Activated CD4-positive, alpha-beta T cell treated with anti-CD3 and anti-CD28 coated beads for 36 hours (primary cell): Measurements from ENCODE around the gene CSNK1G2. TPM values are rescaled to one million over a fixed set of nuclear protein-coding genes. Genes with fewer than 3 reads are reported as not detected.

ENCODE experiments used
- ATAC-seq: fragments of 200-7000 bp; cut with Tn5 transposase; one replicate; pipeline ENCODE4 v1.10.0; 2021; ENCODE audit warnings: mild to moderate bottlenecking, moderate library complexity
- CTCF ChIA-PET: fragments of 350-600 bp; sonication (Branson Sonifier 250); formaldehyde crosslinking; loops from one replicate; lab custom pipeline; 2021; ENCODE audit warnings: antibody characterized with exemption; lab: Charles Lee
- POLR2A ChIA-PET: fragments of 350-600 bp; sonication (Branson Sonifier 250); formaldehyde crosslinking; loops from one replicate; lab custom pipeline; 2021; ENCODE audit warnings: antibody characterized with exemption, inconsistent platforms; lab: Charles Lee
- DNase-seq: peaks from one replicate; pipeline ENCODE4 v3.0.0-alpha.2; 2020
- H3K27ac Mint-ChIP-seq: one replicate; pipeline ENCODE4 v1.8.0; 2021; ENCODE audit warnings: mixed read lengths
- H3K27me3 Mint-ChIP-seq: one replicate; pipeline ENCODE4 v1.8.0; 2021; ENCODE audit warnings: mixed read lengths
- H3K36me3 Mint-ChIP-seq: one replicate; pipeline ENCODE4 v1.8.0; 2021; ENCODE audit warnings: low read depth, mixed read lengths
- H3K4me1 Mint-ChIP-seq: one replicate; pipeline ENCODE4 v1.8.0; 2021; ENCODE audit warnings: mixed read lengths
- H3K4me3 Mint-ChIP-seq: one replicate; pipeline ENCODE4 v1.8.0; 2021; ENCODE audit warnings: mild to moderate bottlenecking, moderate library complexity, mixed read lengths
- H3K9me3 Mint-ChIP-seq: one replicate; pipeline ENCODE4 v1.8.0; 2021; ENCODE audit warnings: low read depth, mixed read lengths
- intact Hi-C, 2 experiments: fragments of 100-400 bp; cut with DNase I in 1 of 2; cut with micrococcal nuclease in 1 of 2; formaldehyde crosslinking; loops; one replicate each; pipeline versions ENCODE4 v1.14.2 to v1.15.1; 2022 to 2024; cut with DNase I, micrococcal nuclease
- total RNA-seq, 2 experiments: library from RNA; stranded (reverse); gene quantifications; one replicate each; pipeline ENCODE4 v1.2.3, GENCODE V29; 2021

CSNK1G2 gene
- total RNA-seq, 2 experiments from 2014 or later, result 56.0 to 78.1 TPM

GRCh38 chr19:1970003-1970805 is 29.2 kb downstream of the CSNK1G2 start:
- ATAC-seq (no peak), DNase-seq (no peak)
- Mint-ChIP-seq H3K4me3 (no peak overlapping the region), H3K36me3 (peaks cover 6% of the 10 kb centered on the region), H3K4me1 (peaks cover 16% of the 10 kb centered on the region), H3K27me3 (no peaks in the 10 kb centered on the region), H3K27ac (no peak overlapping the region), H3K9me3 (no peaks in the 10 kb centered on the region)
- POLR2A ChIA-PET, result interaction anchor here (0.5 to 0.6 kb wide), 2 partner anchors 22 to 425 kb away, joined by 3 read pairs; no protein-coding TSS in a partner anchor
- CTCF ChIA-PET, result no interaction called here
- intact Hi-C loops, result no loop called here

- no peaks in the 10 kb centered on the region for H3K27me3 Mint-ChIP-seq
- no peak overlapping the region for H3K27ac Mint-ChIP-seq
- no peaks in the 10 kb centered on the region for H3K9me3 Mint-ChIP-seq
- intact Hi-C loops, result no loop called here
- ChIA-PET CTCF (no interaction called here), POLR2A (interaction anchor here (0.6 kb wide), 2 partner anchors 38 to 425 kb away, joined by 3 read pairs; no protein-coding TSS in a partner anchor)
- H3K4me3 Mint-ChIP-seq, result no peak overlapping the region
- H3K4me1 Mint-ChIP-seq, result peaks cover 14% of the 10 kb centered on the region
- ATAC-seq (no peak), DNase-seq (no peak)
- peaks cover 10% of the 10 kb centered on the region for H3K36me3 Mint-ChIP-seq
These were observed 30.0 kb downstream of the CSNK1G2 start for GRCh38 chr19:1970806-1971502.

GRCh38 chr19:1974381-1975161 is 33.6 kb downstream of the CSNK1G2 start:
- Mint-ChIP-seq H3K36me3 (peaks cover 7% of the 10 kb centered on the region), H3K27me3 (no peaks in the 10 kb centered on the region), H3K9me3 (no peaks in the 10 kb centered on the region), H3K4me3 (no peak overlapping the region), H3K27ac (no peak overlapping the region), H3K4me1 (peaks cover 3% of the 10 kb centered on the region)
- intact Hi-C loops, result no loop called here
- CTCF ChIA-PET, result no interaction called here
- ATAC-seq (no peak), DNase-seq (no peak)
- POLR2A ChIA-PET, result no interaction called here

- CTCF ChIA-PET, result interaction anchor here (0.6 kb wide), 1 partner anchor 386 kb away, joined by 3 read pairs; no protein-coding TSS in a partner anchor
- DNase-seq (no peak), ATAC-seq (no peak)
- Mint-ChIP-seq H3K9me3 (no peaks in the 10 kb centered on the region), H3K36me3 (peaks cover 6% of the 10 kb centered on the region), H3K4me1 (peaks cover 3% of the 10 kb centered on the region), H3K4me3 (no peak overlapping the region), H3K27me3 (no peaks in the 10 kb centered on the region), H3K27ac (no peak overlapping the region)
- POLR2A ChIA-PET, result no interaction called here
- intact Hi-C loops, result no loop called here
These were observed 34.1 kb downstream of the CSNK1G2 start for GRCh38 chr19:1975162-1975480.

GRCh38 chr19:1977120-1977519 is 36.1 kb downstream of the CSNK1G2 start:
- intact Hi-C loops, result no loop called here
- H3K9me3 Mint-ChIP-seq, result no peaks in the 10 kb centered on the region
- no peak for DNase-seq
- POLR2A ChIA-PET, result interaction anchor here (0.6 kb wide), 1 partner anchor 271 kb away, joined by 3 read pairs; no protein-coding TSS in a partner anchor
- CTCF ChIA-PET, result no interaction called here
- no peak overlapping the region for H3K4me3 Mint-ChIP-seq
- H3K27ac Mint-ChIP-seq, result no peak overlapping the region
- peaks cover 14% of the 10 kb centered on the region for H3K36me3 Mint-ChIP-seq
- ATAC-seq, result no peak
- H3K27me3 Mint-ChIP-seq, result no peaks in the 10 kb centered on the region
- H3K4me1 Mint-ChIP-seq, result peaks cover 3% of the 10 kb centered on the region

GRCh38 chr19:1978346-1978894 is 37.4 kb downstream of the CSNK1G2 start:
- no peak for DNase-seq
- intact Hi-C loops, result no loop called here
- Mint-ChIP-seq H3K9me3 (no peaks in the 10 kb centered on the region), H3K27ac (no peak overlapping the region), H3K4me1 (peaks cover 2% of the 10 kb centered on the region), H3K27me3 (no peaks in the 10 kb centered on the region), H3K36me3 (peaks cover 18% of the 10 kb centered on the region), H3K4me3 (no peak overlapping the region)
- ATAC-seq, result no peak
- ChIA-PET POLR2A (no interaction called here), CTCF (no interaction called here)

GRCh38 chr19:1979017-1979416 is 38.0 kb downstream of the CSNK1G2 start:
- ChIA-PET POLR2A (no interaction called here), CTCF (no interaction called here)
- Mint-ChIP-seq H3K27ac (no peak overlapping the region), H3K9me3 (no peaks in the 10 kb centered on the region), H3K36me3 (peaks cover 20% of the 10 kb centered on the region), H3K4me1 (no peaks in the 10 kb centered on the region), H3K4me3 (no peak overlapping the region), H3K27me3 (no peaks in the 10 kb centered on the region)
- intact Hi-C loops, result no loop called here
- ATAC-seq (no peak), DNase-seq (no peak)

- H3K27me3 Mint-ChIP-seq, result no peaks in the 10 kb centered on the region
- POLR2A ChIA-PET, result no interaction called here
- peaks cover 20% of the 10 kb centered on the region for H3K36me3 Mint-ChIP-seq
- H3K4me3 Mint-ChIP-seq, result no peak overlapping the region
- DNase-seq (no peak), ATAC-seq (no peak)
- H3K9me3 Mint-ChIP-seq, result no peaks in the 10 kb centered on the region
- H3K4me1 Mint-ChIP-seq, result no peaks in the 10 kb centered on the region
- CTCF ChIA-PET, result no interaction called here
- intact Hi-C loops, result no loop called here
- H3K27ac Mint-ChIP-seq, result no peak overlapping the region
These were observed 38.7 kb downstream of the CSNK1G2 start for GRCh38 chr19:1979642-1980041.

GRCh38 chr19:1980091-1980808 is 39.3 kb downstream of the CSNK1G2 start:
- Mint-ChIP-seq H3K27me3 (no peaks in the 10 kb centered on the region), H3K4me3 (no peak overlapping the region), H3K9me3 (no peaks in the 10 kb centered on the region), H3K4me1 (no peaks in the 10 kb centered on the region), H3K27ac (no peak overlapping the region), H3K36me3 (peaks cover 22% of the 10 kb centered on the region)
- DNase-seq, result no peak
- intact Hi-C loops, result no loop called here
- no peak for ATAC-seq
- ChIA-PET POLR2A (no interaction called here), CTCF (no interaction called here)

GRCh38 chr19:1980809-1981181 is 39.8 kb downstream of the CSNK1G2 start:
- POLR2A ChIA-PET, result no interaction called here
- no peaks in the 10 kb centered on the region for H3K27me3 Mint-ChIP-seq
- intact Hi-C loops, result no loop called here

GRCh38 chr19:1981253-1981652 is 40.3 kb downstream of the CSNK1G2 start:
- no peaks in the 10 kb centered on the region for H3K4me1 Mint-ChIP-seq
- no peaks in the 10 kb centered on the region for H3K27me3 Mint-ChIP-seq
- intact Hi-C loops, result no loop called here
- H3K36me3 Mint-ChIP-seq, result peaks cover 20% of the 10 kb centered on the region
- ChIA-PET POLR2A (no interaction called here), CTCF (interaction anchor here (0.7 to 0.8 kb wide), 2 partner anchors 98 to 1227 kb away, joined by 3 to 4 read pairs; no protein-coding TSS in a partner anchor)
- no peak overlapping the region for H3K27ac Mint-ChIP-seq
- DNase-seq (no peak), ATAC-seq (no peak)
- no peak overlapping the region for H3K4me3 Mint-ChIP-seq
- H3K9me3 Mint-ChIP-seq, result no peaks in the 10 kb centered on the region

More at GRCh38 chr19:1980809-1981181, 39.8 kb downstream of the CSNK1G2 start:
- Mint-ChIP-seq H3K27ac (no peak overlapping the region), H3K4me1 (no peaks in the 10 kb centered on the region), H3K9me3 (no peaks in the 10 kb centered on the region), H3K36me3 (peaks cover 21% of the 10 kb centered on the region), H3K4me3 (no peak overlapping the region)
- no peak for ATAC-seq
- no peak for DNase-seq
- CTCF ChIA-PET, result interaction anchor here (0.7 kb wide), 1 partner anchor 98 kb away, joined by 4 read pairs; no protein-coding TSS in a partner anchor
